Activated CD8-positive, alpha-beta T cell treated with anti-CD3 and anti-CD28 coated beads for 36 hours (primary cell): ENCODE data around the gene OCEL1. TPM values are rescaled to one million over a fixed set of nuclear protein-coding genes. Genes with fewer than 3 reads are reported as not detected.

Source experiments
- ATAC-seq: fragments of 200-7000 bp; cut with Tn5 transposase; one replicate; pipeline ENCODE4 v1.10.0; 2021; ENCODE audit warnings: mild to moderate bottlenecking, moderate library complexity
- CTCF ChIA-PET: fragments of 350-600 bp; sonication (Branson Sonifier 250); formaldehyde crosslinking; loops from one replicate; lab custom pipeline; 2021; ENCODE audit warnings: antibody characterized with exemption; lab: Charles Lee
- POLR2A ChIA-PET: fragments of 350-600 bp; sonication (Branson Sonifier 250); formaldehyde crosslinking; loops from one replicate; lab custom pipeline; 2021; ENCODE audit warnings: antibody characterized with exemption; lab: Charles Lee
- DNase-seq: peaks from one replicate; pipeline ENCODE4 v3.0.0-alpha.2; 2020
- H3K27ac Mint-ChIP-seq: one replicate; pipeline ENCODE4 v1.8.0; 2021; ENCODE audit warnings: mild to moderate bottlenecking, mixed read lengths
- H3K27me3 Mint-ChIP-seq: one replicate; pipeline ENCODE4 v1.8.0; 2021; ENCODE audit warnings: mixed read lengths
- H3K36me3 Mint-ChIP-seq: one replicate; pipeline ENCODE4 v1.8.0; 2021; ENCODE audit warnings: low read depth, mixed read lengths
- H3K4me1 Mint-ChIP-seq: one replicate; pipeline ENCODE4 v1.8.0; 2021; ENCODE audit warnings: low read depth, mixed read lengths
- H3K4me3 Mint-ChIP-seq: one replicate; pipeline ENCODE4 v1.8.0; 2021; ENCODE audit warnings: mild to moderate bottlenecking, moderate library complexity, mixed read lengths
- H3K9me3 Mint-ChIP-seq: one replicate; pipeline ENCODE4 v1.8.0; 2021; ENCODE audit warnings: mixed read lengths
- intact Hi-C: fragments of 100-400 bp; cut with micrococcal nuclease; formaldehyde crosslinking; loops from one replicate; pipeline ENCODE4 v1.10.0; 2022
- total RNA-seq, 2 experiments: library from RNA; stranded (reverse); gene quantifications; one replicate each; pipeline ENCODE4 v1.2.3, GENCODE V29; 2021
- TF ChIP-seq, protein P1 (sequence below): fragments of 200-600 bp; IDR thresholded peaks from one replicate; pipeline ENCODE4 v1.8.0; 2022; ENCODE audit warnings: antibody characterized with exemption, mild to moderate bottlenecking

OCEL1 gene
- total RNA-seq, 2 experiments from 2014 or later: 20.1 TPM

- no peak overlapping the region for H3K4me3 Mint-ChIP-seq
- peaks cover 32% of the 10 kb centered on the region for H3K36me3 Mint-ChIP-seq
- no peaks in the 10 kb centered on the region for H3K9me3 Mint-ChIP-seq
- H3K4me1 Mint-ChIP-seq: no peaks in the 10 kb centered on the region
- intact Hi-C loops: no loop called here
- no peak for DNase-seq
- H3K27ac Mint-ChIP-seq: no peak overlapping the region
- ATAC-seq: no peak
- ChIA-PET CTCF (interaction anchor here (0.5 kb wide), 1 partner anchor 212 kb away, joined by 3 read pairs; no protein-coding TSS in a partner anchor), POLR2A (interaction anchor here (0.7 kb wide), 1 partner anchor 562 kb away, joined by 3 read pairs; no protein-coding TSS in a partner anchor)
- no peaks in the 10 kb centered on the region for H3K27me3 Mint-ChIP-seq
- TF ChIP-seq, protein P1, sequence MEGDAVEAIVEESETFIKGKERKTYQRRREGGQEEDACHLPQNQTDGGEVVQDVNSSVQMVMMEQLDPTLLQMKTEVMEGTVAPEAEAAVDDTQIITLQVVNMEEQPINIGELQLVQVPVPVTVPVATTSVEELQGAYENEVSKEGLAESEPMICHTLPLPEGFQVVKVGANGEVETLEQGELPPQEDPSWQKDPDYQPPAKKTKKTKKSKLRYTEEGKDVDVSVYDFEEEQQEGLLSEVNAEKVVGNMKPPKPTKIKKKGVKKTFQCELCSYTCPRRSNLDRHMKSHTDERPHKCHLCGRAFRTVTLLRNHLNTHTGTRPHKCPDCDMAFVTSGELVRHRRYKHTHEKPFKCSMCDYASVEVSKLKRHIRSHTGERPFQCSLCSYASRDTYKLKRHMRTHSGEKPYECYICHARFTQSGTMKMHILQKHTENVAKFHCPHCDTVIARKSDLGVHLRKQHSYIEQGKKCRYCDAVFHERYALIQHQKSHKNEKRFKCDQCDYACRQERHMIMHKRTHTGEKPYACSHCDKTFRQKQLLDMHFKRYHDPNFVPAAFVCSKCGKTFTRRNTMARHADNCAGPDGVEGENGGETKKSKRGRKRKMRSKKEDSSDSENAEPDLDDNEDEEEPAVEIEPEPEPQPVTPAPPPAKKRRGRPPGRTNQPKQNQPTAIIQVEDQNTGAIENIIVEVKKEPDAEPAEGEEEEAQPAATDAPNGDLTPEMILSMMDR: no peak
These were observed 49.6 kb downstream of the OCEL1 start for GRCh38 chr19:17275441-17276175.

Other genes with a start within 250 kb of the OCEL1 start
- not detected for gene CPAMD8, start 199.4 kb upstream of the OCEL1 start, total RNA-seq
- 10 to 100 TPM; 40.7 to 41.9 TPM for gene HAUS8, start 150.8 kb upstream of the OCEL1 start, total RNA-seq
- 100 to 1,000 TPM; 111 to 112 TPM for gene MYO9B, start 150.4 kb upstream of the OCEL1 start, total RNA-seq
- gene USE1, start 10.9 kb upstream of the OCEL1 start, total RNA-seq: 10 to 100 TPM; 26.5 to 27.1 TPM
- gene NR2F6, start 19.7 kb downstream of the OCEL1 start, total RNA-seq: 1 to 10 TPM; 7.0 TPM
- under 1 TPM in 1 of 2 experiments, not detected in 1; 0.29 TPM for gene USHBP1, start 38.5 kb downstream of the OCEL1 start, total RNA-seq
- gene BABAM1, start 41.2 kb downstream of the OCEL1 start, total RNA-seq: 100 to 1,000 TPM; 105 to 106 TPM
- 10 to 100 TPM; 15.9 to 18.4 TPM for gene ANKLE1, start 55.7 kb downstream of the OCEL1 start, total RNA-seq
- 1 to 10 TPM; 5.0 to 6.0 TPM for gene ABHD8, start 77.2 kb downstream of the OCEL1 start, total RNA-seq
- gene MRPL34, start 79.6 kb downstream of the OCEL1 start, total RNA-seq: 100 to 1,000 TPM; 101 to 107 TPM
- gene DDA1, start 83.3 kb downstream of the OCEL1 start, total RNA-seq: 10 to 100 TPM; 25.4 to 33.2 TPM
- gene ANO8, start 108.6 kb downstream of the OCEL1 start, total RNA-seq: 1 to 10 TPM; 5.4 TPM
- gene GTPBP3, start 111.3 kb downstream of the OCEL1 start, total RNA-seq: 10 to 100 TPM; 43.8 to 45.4 TPM
- not detected for gene PLVAP, start 151.1 kb downstream of the OCEL1 start, total RNA-seq
- gene CCDC194, start 168.0 kb downstream of the OCEL1 start, total RNA-seq: 1 to 10 TPM in 1 of 2 experiments, under 1 TPM in 1; 0.78 to 1.3 TPM
- gene BST2, start 179.4 kb downstream of the OCEL1 start, total RNA-seq: 10 to 100 TPM; 89.7 to 98.4 TPM
- 10 to 100 TPM; 28.1 to 31.8 TPM for gene MVB12A, start 193.8 kb downstream of the OCEL1 start, total RNA-seq
- gene TMEM221, start 222.4 kb downstream of the OCEL1 start, total RNA-seq: not detected
- gene NXNL1, start 234.7 kb downstream of the OCEL1 start, total RNA-seq: not detected
- gene SLC27A1, start 244.3 kb downstream of the OCEL1 start, total RNA-seq: 1 to 10 TPM; 3.5 to 3.6 TPM